Keratinocyte (primary cell): ENCODE data around the gene RER1. TPM values are rescaled to one million over a fixed set of nuclear protein-coding genes. Genes with fewer than 3 reads are reported as not detected.

Experiments used
- DNase-seq: peaks from one replicate; pipeline ENCODE4 v3.0.0-alpha.2; 2011; ENCODE audit warnings: low read depth, missing footprints, low spot score
- FAIRE-seq: peaks from 2 replicates; lab custom pipeline; 2011; peaks lifted over from hg19 to GRCh38; lab: Jason Lieb, UNC
- H2AFZ ChIP-seq: 2 replicates; pipeline ENCODE4 v1.6.0; 2012; ENCODE audit warnings: low read length, control low read depth, inconsistent platforms; ENCODE audit not compliant: control insufficient read depth
- H3K27ac ChIP-seq: 2 replicates; pipeline ENCODE4 v1.5.1; 2011; ENCODE audit warnings: low read length; ENCODE audit not compliant: control insufficient read depth, insufficient read depth
- H3K27me3 ChIP-seq: 3 replicates; pipeline ENCODE4 v1.6.0; 2011; ENCODE audit warnings: low read length; ENCODE audit not compliant: control insufficient read depth, insufficient read depth; ENCODE audit errors: extremely low read depth
- H3K36me3 ChIP-seq, 2 experiments: 2 replicates in 1 of 2; 3 replicates in 1 of 2; pipeline ENCODE4 v1.5.1; 2011; ENCODE audit warnings: low read length in 2 of 2, mild to moderate bottlenecking in 1 of 2; ENCODE audit not compliant: control insufficient read depth in 2 of 2, insufficient read depth in 2 of 2; ENCODE audit errors: extremely low read depth in 1 of 2
- H3K4me1 ChIP-seq: 3 replicates; pipeline ENCODE4 v1.5.1; 2011; ENCODE audit warnings: low read length; ENCODE audit not compliant: control insufficient read depth, insufficient read depth; ENCODE audit errors: extremely low read depth
- H3K4me2 ChIP-seq: 3 replicates; pipeline ENCODE4 v1.6.0; 2011; ENCODE audit warnings: low read depth, low read length; ENCODE audit not compliant: control insufficient read depth, insufficient read depth; ENCODE audit errors: extremely low read depth
- H3K4me3 ChIP-seq, 3 experiments: fragments of 200-600 bp in 1 of 3; sonication (generic) in 1 of 3; 2 replicates in 2 of 3; 3 replicates in 1 of 3; pipeline ENCODE4 v1.5.1; 2011 to 2016; ENCODE audit warnings: low read length in 3 of 3, mild to moderate bottlenecking in 3 of 3, control low read depth in 2 of 3, inconsistent platforms in 1 of 3, low read depth in 1 of 3, mixed read lengths in 1 of 3, mixed run types in 1 of 3, moderate library complexity in 1 of 3; ENCODE audit not compliant: control insufficient read depth in 2 of 3, insufficient read depth in 2 of 3; ENCODE audit errors: extremely low read depth in 1 of 3
- H3K79me2 ChIP-seq: 2 replicates; pipeline ENCODE4 v1.6.0; 2012; ENCODE audit warnings: low read length; ENCODE audit not compliant: control insufficient read depth, insufficient read depth
- H3K9ac ChIP-seq: 3 replicates; pipeline ENCODE4 v1.6.0; 2011; ENCODE audit warnings: low read length; ENCODE audit not compliant: control insufficient read depth, insufficient read depth; ENCODE audit errors: extremely low read depth
- H3K9me1 ChIP-seq: 3 replicates; pipeline ENCODE4 v1.6.0; 2011; ENCODE audit warnings: low read length; ENCODE audit not compliant: control insufficient read depth, insufficient read depth; ENCODE audit errors: extremely low read depth
- H3K9me3 ChIP-seq: 2 replicates; pipeline ENCODE4 v1.5.1; 2012; ENCODE audit warnings: low read depth, low read length; ENCODE audit not compliant: control insufficient read depth
- H4K20me1 ChIP-seq: 3 replicates; pipeline ENCODE4 v1.6.0; 2011; ENCODE audit warnings: low read length; ENCODE audit not compliant: control insufficient read depth, insufficient read depth; ENCODE audit errors: extremely low read depth
- CTCF ChIP-seq, 3 experiments: IDR thresholded peaks in 1 of 3; conservative IDR thresholded peaks in 1 of 3; optimal IDR thresholded peaks in 1 of 3; 2 replicates in 2 of 3; 3 replicates in 1 of 3; pipeline versions ENCODE3 to v1.5.1; 2011; ENCODE audit warnings: low read length in 3 of 3, mild to moderate bottlenecking in 3 of 3, moderate library complexity in 2 of 3, control low read depth in 1 of 3, inconsistent platforms in 1 of 3; ENCODE audit not compliant: insufficient read depth in 2 of 3; ENCODE audit errors: extremely low read depth in 1 of 3
- EZH2 ChIP-seq: IDR thresholded peaks from one replicate; pipeline ENCODE4 v1.6.1; 2012; ENCODE audit warnings: inconsistent platforms, mild to moderate bottlenecking, low read length, moderate library complexity
- dilution Hi-C: fragments of 300-500 bp; cut with MboI; formaldehyde crosslinking; loops from one replicate; pipeline ENCODE4 v1.7.0; 2020; ENCODE audit warnings: low sequenced_read_pairs; ENCODE audit not compliant: extremely low pct_ligation_motif_present
- polyA plus RNA-seq, 5 experiments: library from polyadenylated mRNA; depleted of rRNA in 3 of 5; stranded (reverse) in 3 of 5; stranded (forward) in 1 of 5; unstranded in 1 of 5; fragments of >200 nt; gene quantifications; 1 replicate in 1 of 5; 2 replicates in 3 of 5; 3 replicates in 1 of 5; pipeline versions ENCODE4 v1.2.1 to v1.2.3, GENCODE V29; 2011 to 2012; ENCODE audit warnings: missing spikeins in 2 of 5, low read depth in 1 of 5, low replicate concordance in 1 of 5

The RER1 gene
- polyA plus RNA-seq, 1 donor (not counting 4 experiments of a cell fraction or from before 2014, with no cell fraction given): 297 TPM

- TF ChIP-seq CTCF (optimal IDR thresholded peaks at IDR 0.05 in 1 of 3, IDR thresholded peaks at IDR 0.05 in 1 of 3, conservative IDR thresholded peaks at IDR 0.05 in 1 of 3; ENCODE audit: extremely low read depth in 1 of 3, insufficient read depth in 2 of 3, low read length in 3 of 3) (no peak), EZH2 (no peak)
- H4K20me1 ChIP-seq: no peaks in the 10 kb centered on the region
- H3K9ac ChIP-seq: no peak overlapping the region
- no peaks in the 10 kb centered on the region for H3K36me3 ChIP-seq
- no peak overlapping the region for H3K4me2 ChIP-seq
- no peak for DNase-seq
- no peaks in the 10 kb centered on the region for H3K4me1 ChIP-seq
- peaks cover 30% of the 10 kb centered on the region for H3K27me3 ChIP-seq
- H3K79me2 ChIP-seq: no peaks in the 10 kb centered on the region
- FAIRE-seq: no peak
- dilution Hi-C loops: no loop called here
- H3K9me1 ChIP-seq: no peaks in the 10 kb centered on the region
- H3K4me3 ChIP-seq: no peak overlapping the region
- H3K27ac ChIP-seq: no peak overlapping the region
- no peak overlapping the region for H2AFZ ChIP-seq
- no peaks in the 10 kb centered on the region for H3K9me3 ChIP-seq
These were observed 39.2 kb upstream of the RER1 start for GRCh38 chr1:2352341-2352896.

GRCh38 chr1:2352897-2353550 is 38.6 kb upstream of the RER1 start:
- dilution Hi-C loops: no loop called here
- FAIRE-seq: no peak

More at GRCh38 chr1:2352897-2353550, 38.6 kb upstream of the RER1 start:
- Histone ChIP-seq H2AFZ (no peak overlapping the region), H3K4me3 (no peak overlapping the region), H3K4me1 (no peaks in the 10 kb centered on the region), H3K4me2 (no peak overlapping the region), H4K20me1 (no peaks in the 10 kb centered on the region), H3K27ac (no peak overlapping the region), H3K9ac (no peak overlapping the region), H3K79me2 (no peaks in the 10 kb centered on the region), H3K9me1 (no peaks in the 10 kb centered on the region), H3K27me3 (peaks cover 30% of the 10 kb centered on the region), H3K36me3 (no peaks in the 10 kb centered on the region), H3K9me3 (no peaks in the 10 kb centered on the region)
- DNase-seq: no peak
- no peak for TF ChIP-seq EZH2
- TF ChIP-seq CTCF (optimal IDR thresholded peaks at IDR 0.05 in 1 of 3, IDR thresholded peaks at IDR 0.05 in 1 of 3, conservative IDR thresholded peaks at IDR 0.05 in 1 of 3; ENCODE audit: extremely low read depth in 1 of 3, insufficient read depth in 2 of 3, low read length in 3 of 3): no peak
